HG02678 (cell line): ENCODE measurements around the gene MAPK8IP2.
"Not testable (repeated sequence)": the region's sequence is repeated elsewhere in the genome, so short reads cannot be mapped to it uniquely, and the experiment has no call there.

Experiments
- ATAC-seq: cut with Tn5 transposase; IDR thresholded peaks from one replicate; pipeline ENCODE4 v1.9.1; 2021; ENCODE audit warnings: mild to moderate bottlenecking, moderate library complexity; ENCODE audit not compliant: unreplicated experiment

The MAPK8IP2 gene

DNA sequence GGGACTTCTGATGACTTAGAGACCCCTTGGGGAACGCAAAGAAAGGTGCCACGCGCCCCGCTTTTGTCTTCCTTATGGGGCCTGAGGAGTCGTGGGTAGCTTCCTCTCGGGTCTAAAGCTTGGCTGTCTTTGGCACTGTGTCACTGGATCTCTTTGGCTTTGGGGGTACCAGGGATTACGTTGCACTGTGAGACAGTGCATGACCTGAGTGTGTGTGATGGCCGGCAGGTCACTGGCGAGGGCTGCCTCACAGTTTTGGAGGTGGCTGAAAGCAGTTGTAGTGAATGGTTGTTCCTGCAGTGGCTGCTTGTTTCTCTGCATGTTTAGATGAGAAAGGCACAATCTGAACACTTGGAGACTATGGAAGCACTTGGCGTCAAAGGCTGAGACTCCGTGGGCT, 33.2 kb downstream of the MAPK8IP2 start:
- ATAC-seq, result no peak

- ATAC-seq, result no peak
Observed at GRCh38 chr22:50635591-50635990, 35.0 kb downstream of the MAPK8IP2 start.

DNA sequence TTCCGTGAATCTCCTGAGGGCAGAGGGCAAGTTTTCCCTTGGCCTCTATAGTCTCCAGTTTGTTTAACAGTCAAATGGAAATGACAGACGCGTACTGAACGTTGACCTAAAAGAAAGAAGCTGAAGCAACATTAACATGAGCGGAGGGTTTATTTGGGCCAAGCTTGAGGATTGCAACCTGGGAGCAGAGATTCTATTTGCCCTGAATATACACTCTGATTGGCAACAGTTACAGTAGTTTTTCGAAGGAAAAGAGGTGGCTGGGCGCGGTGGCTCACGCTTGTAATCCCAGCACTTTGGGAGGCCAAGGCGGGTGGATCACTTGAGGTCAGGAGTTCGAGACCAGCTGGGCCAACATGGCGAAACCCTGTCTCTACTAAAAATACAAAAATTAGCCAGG, 39.7 kb downstream of the MAPK8IP2 start:
- not testable (repeated sequence) for ATAC-seq

DNA sequence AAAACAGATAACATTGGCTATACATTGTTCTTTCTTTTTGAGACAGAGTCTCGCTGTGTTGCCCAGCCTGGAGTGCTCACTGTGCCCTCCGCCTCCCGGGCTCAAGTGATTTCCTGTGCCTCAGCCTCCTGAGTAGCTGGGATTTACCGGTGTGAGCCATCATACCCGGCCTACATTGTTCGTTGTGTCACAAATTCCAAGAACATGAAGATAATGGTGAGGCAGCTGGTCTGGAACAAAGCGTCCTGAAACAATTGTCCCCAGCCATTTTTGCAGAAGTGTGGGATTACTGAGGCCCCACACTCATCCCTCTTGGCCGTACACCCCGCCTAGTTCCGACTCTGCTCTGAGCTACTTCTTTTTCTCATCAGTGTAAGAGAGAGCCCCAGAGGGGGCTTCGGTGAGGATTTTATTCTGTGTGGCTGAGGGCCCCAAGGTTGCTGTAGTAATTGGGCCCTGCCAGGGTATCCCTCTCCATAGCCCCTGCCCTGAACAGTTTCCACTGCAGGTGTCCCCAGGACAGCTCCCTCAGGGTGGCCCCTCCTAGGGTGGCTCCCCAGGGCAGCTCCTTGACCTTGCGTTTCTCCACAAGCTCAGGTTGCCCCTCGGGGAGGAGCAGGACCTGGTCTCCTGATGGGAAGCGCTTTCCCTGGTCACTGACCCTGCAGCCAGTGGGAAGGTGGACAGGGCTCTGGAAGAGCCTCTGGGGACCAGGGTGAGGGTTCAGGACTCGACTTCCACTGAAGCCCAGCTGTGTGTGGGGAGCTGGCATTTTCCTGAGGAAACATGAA, 40.5 kb downstream of the MAPK8IP2 start:
- no peak for ATAC-seq

DNA sequence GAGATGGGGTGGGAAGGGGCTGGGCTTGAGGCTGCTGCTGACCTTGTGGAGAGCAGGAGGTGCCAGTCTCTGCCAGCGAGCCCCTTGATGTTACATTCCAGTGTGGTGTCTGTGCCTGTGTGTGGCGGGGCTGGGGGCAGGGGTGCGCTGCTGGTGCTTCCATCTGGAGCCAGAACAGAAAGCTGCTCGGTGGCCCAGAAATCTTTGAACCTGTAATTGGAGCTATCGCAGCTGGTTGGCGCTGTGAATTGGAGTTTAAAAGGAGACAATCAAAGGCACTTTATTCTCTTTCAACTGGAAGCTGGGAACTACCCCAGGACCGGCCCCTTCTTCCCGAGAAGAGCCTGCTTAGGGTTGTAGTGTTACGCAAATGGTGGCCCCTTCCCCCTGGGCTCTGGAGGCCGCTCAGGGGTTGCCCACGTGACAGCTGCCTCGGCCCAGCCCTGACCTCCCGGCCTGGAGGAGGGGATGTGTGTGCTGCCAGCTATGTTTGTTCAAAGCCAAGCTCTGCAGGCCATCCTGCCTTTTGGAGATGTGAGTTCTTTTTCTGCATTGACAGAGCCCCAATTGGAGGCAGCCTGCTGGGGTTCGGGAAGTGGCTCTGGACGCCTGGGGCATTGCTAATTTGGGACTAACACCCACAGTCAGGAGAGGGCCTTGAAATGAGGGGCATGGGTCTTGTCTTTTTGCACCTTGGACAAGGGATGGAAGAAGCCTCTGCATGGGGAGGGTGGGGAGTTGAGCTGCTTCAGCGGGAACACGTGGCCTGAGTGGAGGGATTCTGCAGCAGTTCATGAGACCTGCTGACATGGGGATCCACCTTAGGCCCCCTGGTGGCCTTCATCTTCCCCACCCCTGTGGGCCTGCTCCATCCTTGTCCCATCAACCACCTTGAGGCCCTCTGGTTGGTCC, 41.4 kb downstream of the MAPK8IP2 start:
- no peak for ATAC-seq

- not testable (repeated sequence) for ATAC-seq
Observed at GRCh38 chr22:50643021-50643820, 42.6 kb downstream of the MAPK8IP2 start.

- ATAC-seq, result not testable (repeated sequence)
Observed at GRCh38 chr22:50643821-50644101, 43.2 kb downstream of the MAPK8IP2 start.

DNA sequence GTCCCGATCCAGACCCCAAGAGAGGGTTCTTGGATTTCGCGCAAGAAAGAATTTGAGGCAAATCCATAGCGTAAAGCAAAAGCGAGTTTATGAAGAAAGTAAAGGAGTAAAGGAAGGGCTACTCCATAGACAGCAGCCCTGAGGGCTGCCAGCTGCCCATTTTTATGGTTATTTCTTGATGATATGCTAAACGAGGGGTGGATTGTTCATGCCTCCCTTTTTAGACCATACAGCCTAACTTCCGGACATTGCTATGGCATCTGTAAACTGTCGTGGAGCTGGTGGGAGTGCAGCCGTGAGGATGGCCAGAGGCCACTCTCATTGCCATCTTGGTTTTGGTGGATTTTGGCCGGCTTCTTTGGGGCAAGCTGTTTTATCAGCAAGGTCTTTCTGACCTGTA, 52.7 kb downstream of the MAPK8IP2 start:
- no peak for ATAC-seq

DNA sequence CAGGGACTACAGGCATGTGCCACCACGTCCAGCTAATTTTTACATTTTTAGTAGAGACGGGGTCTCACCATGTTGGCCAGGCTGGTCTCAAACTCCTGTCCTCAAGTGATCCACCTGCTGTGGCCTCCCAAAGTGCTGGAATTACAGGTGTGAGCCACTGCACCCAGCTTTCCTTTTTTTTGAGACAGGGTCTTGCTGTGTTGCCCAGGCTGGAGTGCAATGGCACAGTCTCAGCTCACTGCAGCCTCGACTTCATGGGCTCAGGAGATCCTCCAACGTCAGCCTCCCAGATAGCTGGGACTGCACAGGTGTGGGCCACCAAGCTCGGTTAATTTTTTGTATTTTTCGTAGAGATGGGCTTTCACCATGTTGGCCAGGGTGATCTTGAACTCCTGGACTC, 54.1 kb downstream of the MAPK8IP2 start:
- ATAC-seq, result not testable (repeated sequence)

GRCh38 chr22:50656122-50657070, 55.8 kb downstream of the MAPK8IP2 start:
- no peak for ATAC-seq

DNA sequence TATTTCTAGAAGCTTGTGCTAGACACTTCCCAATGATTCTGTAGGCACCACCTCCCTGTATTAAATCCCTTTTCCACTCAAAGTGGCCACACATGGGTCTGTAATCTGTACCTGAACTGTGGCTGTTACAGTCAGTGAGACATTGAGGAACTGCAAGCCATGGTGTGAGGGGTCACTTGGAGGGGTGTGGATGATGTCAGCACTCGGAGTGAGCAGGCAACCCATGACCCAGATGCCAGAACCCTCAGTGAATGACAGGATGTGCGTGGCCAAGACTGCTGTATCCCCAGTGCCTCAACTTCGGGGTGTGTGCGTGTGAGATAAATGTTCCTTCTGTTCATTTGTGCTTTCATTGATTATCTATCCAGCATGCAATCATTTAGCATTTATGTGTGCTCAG, 57.3 kb downstream of the MAPK8IP2 start:
- ATAC-seq, result no peak

GRCh38 chr22:50659711-50660110, 59.1 kb downstream of the MAPK8IP2 start:
- not testable (repeated sequence) for ATAC-seq

DNA sequence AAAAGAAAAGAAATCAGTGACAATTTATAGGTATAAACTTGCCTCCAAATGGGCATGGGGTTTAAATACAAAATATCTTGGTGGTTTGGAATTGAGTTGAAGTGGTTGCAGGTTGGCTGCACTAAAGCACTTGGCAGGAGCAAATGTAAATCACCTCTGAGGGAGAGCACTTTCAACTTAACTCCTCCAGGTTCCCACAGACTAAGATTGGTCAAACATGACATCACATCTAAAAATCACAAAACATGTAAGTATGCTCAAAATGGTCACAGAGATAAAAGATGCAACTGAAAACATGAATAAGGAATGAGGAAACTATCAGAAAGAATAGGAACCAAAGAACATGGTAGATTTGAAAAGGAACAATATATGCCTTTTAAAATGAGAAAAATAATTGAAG, 59.7 kb downstream of the MAPK8IP2 start:
- ATAC-seq, result no peak
